Endothelial cell of umbilical vein (primary cell): ENCODE measurements around the gene MARK2. TPM values are rescaled to one million over a fixed set of nuclear protein-coding genes. Genes with fewer than 3 reads are reported as not detected.

Experiments
- BruUV-seq: library from RNA; stranded (reverse); fragments of 400-500 nt; replicated peaks from 2 replicates; lab custom pipeline; 2021; lab: Mats Ljungman, UMichigan
- CTCF ChIA-PET: fragments of 300-600, 350-600 bp; sonication (Branson Sonifier 250); formaldehyde crosslinking; loops from one replicate; lab custom pipeline; 2021; ENCODE audit warnings: antibody characterized with exemption, inconsistent platforms; lab: Charles Lee
- POLR2A ChIA-PET: fragments of 300-600, 350-600 bp; sonication (Branson Sonifier 250); formaldehyde crosslinking; loops from one replicate; lab custom pipeline; 2021; ENCODE audit warnings: antibody characterized with exemption, inconsistent platforms; lab: Charles Lee
- DNase-seq: peaks from one replicate; pipeline ENCODE4 v3.0.0-alpha.2; 2011; ENCODE audit warnings: low read depth, low spot score
- FAIRE-seq: peaks from 2 replicates; lab custom pipeline; 2011; peaks lifted over from hg19 to GRCh38; lab: Jason Lieb, UNC
- H2AFZ ChIP-seq: 2 replicates; pipeline ENCODE4 v1.6.0; 2012; ENCODE audit warnings: low read depth, low read length, control low read depth, inconsistent platforms
- H3K27ac ChIP-seq: 2 replicates; pipeline ENCODE4 v1.5.1; 2011; ENCODE audit warnings: low read depth, mild to moderate bottlenecking, control low read depth, low read length, moderate library complexity; ENCODE audit not compliant: insufficient read depth
- H3K27me3 ChIP-seq, 2 experiments: 2 replicates each; pipeline versions ENCODE4 v1.6.0 to v1.6.1; 2011; ENCODE audit warnings: low read length in 2 of 2, mixed read lengths in 1 of 2; ENCODE audit not compliant: control insufficient read depth in 2 of 2, insufficient read depth in 2 of 2
- H3K36me3 ChIP-seq, 2 experiments: 2 replicates in 1 of 2; 3 replicates in 1 of 2; pipeline ENCODE4 v1.5.1; 2011; ENCODE audit warnings: low read length in 2 of 2, mild to moderate bottlenecking in 1 of 2, moderate library complexity in 1 of 2; ENCODE audit not compliant: control insufficient read depth in 2 of 2, insufficient read depth in 2 of 2; ENCODE audit errors: extremely low read depth in 1 of 2
- H3K4me1 ChIP-seq: 3 replicates; pipeline ENCODE4 v1.5.1; 2011; ENCODE audit warnings: mild to moderate bottlenecking, low read length; ENCODE audit not compliant: control insufficient read depth, insufficient read depth; ENCODE audit errors: extremely low read depth
- H3K4me2 ChIP-seq: 2 replicates; pipeline ENCODE4 v1.6.1; 2011; ENCODE audit warnings: low read length, control low read depth, mixed read lengths; ENCODE audit not compliant: insufficient read depth
- H3K4me3 ChIP-seq, 3 experiments: fragments of 200-600 bp in 1 of 3; sonication (generic), shearing (Covaris generic) in 1 of 3; replicated peaks in 1 of 3; 2 replicates each; pipeline ENCODE4 v1.5.1; 2011 to 2016; ENCODE audit warnings: control low read depth in 3 of 3, low read length in 3 of 3, mild to moderate bottlenecking in 2 of 3, inconsistent platforms in 1 of 3, low read depth in 1 of 3, moderate library complexity in 1 of 3; ENCODE audit not compliant: insufficient read depth in 1 of 3
- H3K79me2 ChIP-seq: 2 replicates; pipeline ENCODE4 v1.6.0; 2012; ENCODE audit warnings: low read length, inconsistent platforms; ENCODE audit not compliant: control insufficient read depth, insufficient read depth
- H3K9ac ChIP-seq: replicated peaks from 2 replicates; pipeline ENCODE3; 2011; ENCODE audit warnings: low read length, control low read depth; ENCODE audit not compliant: insufficient read depth; ENCODE audit errors: extremely low read depth
- H3K9me1 ChIP-seq: replicated peaks from 3 replicates; pipeline ENCODE4 v1.6.0; 2011; ENCODE audit warnings: mild to moderate bottlenecking, low read length; ENCODE audit not compliant: control insufficient read depth, insufficient read depth; ENCODE audit errors: extremely low read depth
- H3K9me3 ChIP-seq: replicated peaks from 2 replicates; pipeline ENCODE4 v1.5.1; 2012; ENCODE audit warnings: low read length, inconsistent platforms; ENCODE audit not compliant: control insufficient read depth, insufficient read depth
- H4K20me1 ChIP-seq: replicated peaks from 2 replicates; pipeline ENCODE3; 2011; ENCODE audit warnings: mild to moderate bottlenecking, low read length; ENCODE audit not compliant: control insufficient read depth, insufficient read depth; ENCODE audit errors: extremely low read depth
- EZH2 ChIP-seq: IDR thresholded peaks from 2 replicates; pipeline ENCODE4 v1.6.1; 2012; ENCODE audit warnings: borderline replicate concordance, low read depth, mild to moderate bottlenecking, moderate library complexity, low read length, inconsistent platforms; ENCODE audit not compliant: severe bottlenecking
- FOS ChIP-seq: IDR thresholded peaks from 2 replicates; pipeline ENCODE4 v1.6.1; 2011; ENCODE audit warnings: mild to moderate bottlenecking, low read length, moderate library complexity, borderline replicate concordance; ENCODE audit not compliant: insufficient read depth
- GATA2 ChIP-seq: IDR thresholded peaks from 2 replicates; pipeline ENCODE4 v1.7.0; 2011; ENCODE audit warnings: low read depth, mild to moderate bottlenecking, moderate library complexity, mixed read lengths, low read length; ENCODE audit not compliant: insufficient read length, insufficient read depth
- JUN ChIP-seq: IDR thresholded peaks from 2 replicates; pipeline ENCODE4 v1.6.1; 2011; ENCODE audit warnings: borderline replicate concordance, low read depth; ENCODE audit not compliant: insufficient read length, insufficient read depth
- MYC ChIP-seq: IDR thresholded peaks from one replicate; pipeline ENCODE4 v1.6.1; 2011; ENCODE audit warnings: mild to moderate bottlenecking, low read depth, low read length
- POLR2A ChIP-seq: IDR thresholded peaks from 2 replicates; pipeline ENCODE4 v1.6.1; 2012; ENCODE audit warnings: low read depth, mild to moderate bottlenecking, control low read depth, low read length
- POLR2AphosphoS5 ChIP-seq: IDR thresholded peaks from 2 replicates; pipeline ENCODE4 v1.6.1; 2012; ENCODE audit warnings: low read depth, mild to moderate bottlenecking, control low read depth, low read length, moderate library complexity; ENCODE audit not compliant: insufficient read depth
- dilution Hi-C: fragments of 300-500 bp; cut with MboI; formaldehyde crosslinking; loops from one replicate; pipeline ENCODE4 v1.15.0; 2019; ENCODE audit warnings: low sequenced_read_pairs; ENCODE audit not compliant: extremely low pct_ligation_motif_present
- intact Hi-C: fragments of 100-400 bp; cut with micrococcal nuclease; formaldehyde crosslinking; loops from one replicate; pipeline ENCODE4 v1.10.0; 2022
- polyA plus RNA-seq, 4 experiments: library from polyadenylated mRNA; depleted of rRNA in 3 of 4; stranded (reverse) in 3 of 4; unstranded in 1 of 4; fragments of >200 nt; gene quantifications; 2 replicates each; pipeline versions ENCODE4 v1.2.1 to v1.2.3, GENCODE V29; 2011 to 2012; ENCODE audit warnings: missing spikeins in 1 of 4
- total RNA-seq: library from RNA; stranded (reverse); gene quantifications from 2 replicates; pipeline ENCODE4 v1.2.3, GENCODE V29; 2021
- TF ChIP-seq, protein P1 (sequence below), 2 donors: IDR thresholded peaks; 1 replicate in 1 of 2; 2 replicates in 1 of 2; pipeline ENCODE4 v1.5.1; 2011; ENCODE audit warnings: low read length in 2 of 2, mild to moderate bottlenecking in 2 of 2, moderate library complexity in 2 of 2, control low read depth in 1 of 2, inconsistent platforms in 1 of 2, low read depth in 1 of 2; ENCODE audit not compliant: insufficient read depth in 1 of 2; ENCODE audit errors: extremely low read depth in 1 of 2
- TF ChIP-seq, protein P2 (sequence below): IDR thresholded peaks from 2 replicates; pipeline ENCODE4 v1.6.1; 2011; ENCODE audit not compliant: insufficient read depth, insufficient read length

Gene MARK2
- total and polyA plus RNA-seq, 2 donors (not counting 3 experiments of a cell fraction or from before 2014, with no cell fraction given): 16.6 to 34.7 TPM

DNA sequence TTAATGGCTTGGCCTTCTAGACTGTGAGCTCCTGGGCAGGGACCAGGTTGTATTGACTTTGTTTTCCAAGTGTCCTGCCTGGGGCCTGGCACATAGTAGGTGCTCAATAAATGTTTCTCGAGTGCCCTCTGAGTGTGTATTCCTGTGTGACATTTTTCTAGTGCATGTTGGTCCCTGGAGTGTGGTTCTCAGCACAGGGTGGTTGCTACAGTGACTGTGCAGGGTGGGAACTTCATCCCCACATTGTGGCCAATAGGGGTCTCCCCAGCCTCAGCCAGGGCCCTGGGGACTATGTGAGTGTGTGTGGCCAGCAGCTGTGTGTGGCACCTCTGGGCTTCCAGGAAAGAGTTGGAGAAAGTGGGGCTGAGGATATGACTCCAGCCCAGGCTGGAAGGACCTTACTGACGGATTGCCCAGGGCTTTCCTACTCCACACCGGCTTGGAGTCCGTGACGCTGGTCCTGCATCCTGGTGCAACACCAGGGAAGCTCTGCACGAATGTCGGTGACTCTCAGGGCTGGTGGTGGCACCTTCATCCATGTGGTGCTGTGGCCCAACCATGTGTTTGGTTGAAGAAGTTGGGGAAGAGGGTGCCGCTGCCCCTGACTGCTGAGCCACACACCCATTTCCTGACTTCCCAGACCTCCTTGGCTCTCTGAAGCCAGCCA, 9.0 kb upstream of the MARK2 start:
- no peaks in the 10 kb centered on the region for H3K9me3 ChIP-seq
- dilution Hi-C loops (no loop called here), intact Hi-C loops (no loop called here)
- H3K36me3 ChIP-seq: peaks cover 2 to 10% of the 10 kb centered on the region in 2 experiments
- no peaks in the 10 kb centered on the region for H3K9me1 ChIP-seq
- DNase-seq (peak; percentile 44), FAIRE-seq (peak; percentile 69)
- no peaks in the 10 kb centered on the region for H3K27me3 ChIP-seq
- BruUV-seq: no TSS peak
- no peak for TF ChIP-seq POLR2AphosphoS5
- TF ChIP-seq, protein P1, sequence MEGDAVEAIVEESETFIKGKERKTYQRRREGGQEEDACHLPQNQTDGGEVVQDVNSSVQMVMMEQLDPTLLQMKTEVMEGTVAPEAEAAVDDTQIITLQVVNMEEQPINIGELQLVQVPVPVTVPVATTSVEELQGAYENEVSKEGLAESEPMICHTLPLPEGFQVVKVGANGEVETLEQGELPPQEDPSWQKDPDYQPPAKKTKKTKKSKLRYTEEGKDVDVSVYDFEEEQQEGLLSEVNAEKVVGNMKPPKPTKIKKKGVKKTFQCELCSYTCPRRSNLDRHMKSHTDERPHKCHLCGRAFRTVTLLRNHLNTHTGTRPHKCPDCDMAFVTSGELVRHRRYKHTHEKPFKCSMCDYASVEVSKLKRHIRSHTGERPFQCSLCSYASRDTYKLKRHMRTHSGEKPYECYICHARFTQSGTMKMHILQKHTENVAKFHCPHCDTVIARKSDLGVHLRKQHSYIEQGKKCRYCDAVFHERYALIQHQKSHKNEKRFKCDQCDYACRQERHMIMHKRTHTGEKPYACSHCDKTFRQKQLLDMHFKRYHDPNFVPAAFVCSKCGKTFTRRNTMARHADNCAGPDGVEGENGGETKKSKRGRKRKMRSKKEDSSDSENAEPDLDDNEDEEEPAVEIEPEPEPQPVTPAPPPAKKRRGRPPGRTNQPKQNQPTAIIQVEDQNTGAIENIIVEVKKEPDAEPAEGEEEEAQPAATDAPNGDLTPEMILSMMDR (IDR thresholded peaks at IDR 0.05; ENCODE audit: extremely low read depth in 1 of 2, insufficient read depth in 1 of 2, low read depth in 1 of 2, low read length in 2 of 2): peak; percentile 31 to 53
- H3K27ac ChIP-seq: no peak overlapping the region
- ChIA-PET POLR2A (no interaction called here), CTCF (interaction anchor here (0.6 to 16.7 kb wide), 10 partner anchors 8 to 358 kb away, joined by 3 to 264 read pairs (median 4); partner anchors contain the start of genes MARK2 and ZFTA)
- H3K9ac ChIP-seq: no peak overlapping the region
- H3K4me2 ChIP-seq: no peak overlapping the region
- no peak overlapping the region for H3K4me3 ChIP-seq
- no peaks in the 10 kb centered on the region for H4K20me1 ChIP-seq
- no peaks in the 10 kb centered on the region for H3K79me2 ChIP-seq
- no peak overlapping the region for H2AFZ ChIP-seq
- no peaks in the 10 kb centered on the region for H3K4me1 ChIP-seq

GRCh38 chr11:63831326-63831725, 7.6 kb upstream of the MARK2 start:
- H3K9ac ChIP-seq: no peak overlapping the region
- no peaks in the 10 kb centered on the region for H3K4me1 ChIP-seq
- H3K27ac ChIP-seq: no peak overlapping the region
- H3K27me3 ChIP-seq: no peaks in the 10 kb centered on the region
- no peaks in the 10 kb centered on the region for H3K79me2 ChIP-seq
- no peak overlapping the region for H2AFZ ChIP-seq
- no peaks in the 10 kb centered on the region for H4K20me1 ChIP-seq
- DNase-seq (no peak), FAIRE-seq (no peak)
- ChIA-PET CTCF (interaction anchor here (16.7 kb wide), 1 partner anchor 114 kb away, joined by 264 read pairs; no protein-coding TSS in a partner anchor), POLR2A (no interaction called here)
- no peaks in the 10 kb centered on the region for H3K9me3 ChIP-seq
- no peak overlapping the region for H3K4me3 ChIP-seq
- intact Hi-C loops: no loop called here
- no peaks in the 10 kb centered on the region for H3K9me1 ChIP-seq
- peaks cover 0 to 4% of the 10 kb centered on the region in 2 experiments for H3K36me3 ChIP-seq
- BruUV-seq: no TSS peak
- TF ChIP-seq GATA2: no peak
- no peak for TF ChIP-seq POLR2A
- no peak for TF ChIP-seq JUN
- TF ChIP-seq EZH2: no peak
- TF ChIP-seq FOS: no peak
- no peak for TF ChIP-seq MYC
- TF ChIP-seq, protein P1 (IDR thresholded peaks at IDR 0.05; ENCODE audit: extremely low read depth in 1 of 2, insufficient read depth in 1 of 2, low read depth in 1 of 2, low read length in 2 of 2): no peak
- no peak for TF ChIP-seq POLR2AphosphoS5
- TF ChIP-seq, protein P2, sequence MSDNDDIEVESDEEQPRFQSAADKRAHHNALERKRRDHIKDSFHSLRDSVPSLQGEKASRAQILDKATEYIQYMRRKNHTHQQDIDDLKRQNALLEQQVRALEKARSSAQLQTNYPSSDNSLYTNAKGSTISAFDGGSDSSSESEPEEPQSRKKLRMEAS: no peak
- dilution Hi-C loops: no loop called here
- H3K4me2 ChIP-seq: no peak overlapping the region
